HEK293 (cell line): ENCODE measurements around the gene MVB12A.

Experiments
- CTCF ChIA-PET: fragments of 350-600 bp; formaldehyde crosslinking; extraction: SDS; loops from one replicate; lab custom pipeline; 2021; ENCODE audit warnings: antibody characterized with exemption; lab: Yijun Ruan, JAX
- POLR2A ChIA-PET: fragments of 300-600 bp; formaldehyde crosslinking; extraction: SDS; loops from one replicate; lab custom pipeline; 2020; ENCODE audit warnings: antibody characterized with exemption, inconsistent platforms; lab: Yijun Ruan, JAX
- H3K27ac ChIP-seq: fragments of 200-500 bp; sonication (Bioruptor generic); 2 replicates; pipeline ENCODE4 v1.5.1; 2014; ENCODE audit warnings: low read depth, low read length, control low read depth, inconsistent platforms; ENCODE audit errors: extremely low read depth
- H3K36me3 ChIP-seq, 2 experiments: fragments of 200-500 bp in 1 of 2; sonication (Bioruptor generic) in 1 of 2; 1 replicate in 1 of 2; 2 replicates in 1 of 2; pipeline ENCODE4 v1.5.1; 2014 to 2017; ENCODE audit warnings: inconsistent platforms in 2 of 2, low read length in 2 of 2; ENCODE audit not compliant: control insufficient read depth in 2 of 2, insufficient read depth in 1 of 2
- H3K4me1 ChIP-seq: fragments of 200-500 bp; sonication (Bioruptor generic); 2 replicates; pipeline ENCODE4 v1.5.1; 2014; ENCODE audit warnings: mild to moderate bottlenecking, low read length, inconsistent platforms; ENCODE audit not compliant: control insufficient read depth, insufficient read depth
- H3K4me3 ChIP-seq: 2 replicates; pipeline ENCODE4 v1.5.1; 2011; ENCODE audit warnings: low read depth, mild to moderate bottlenecking, control low read depth, low read length, moderate library complexity
- H3K9me3 ChIP-seq: fragments of 200-500 bp; sonication (Bioruptor generic); 2 replicates; pipeline ENCODE4 v1.5.1; 2014; ENCODE audit warnings: low read depth, low read length, inconsistent platforms; ENCODE audit not compliant: control insufficient read depth, insufficient read depth
- BCL6B ChIP-seq: fragments of 450-650 bp; formaldehyde crosslinking; IDR thresholded peaks from 2 replicates; pipeline ENCODE4 v1.5.1; 2017; ENCODE audit warnings: missing biosample characterization, missing genetic modification characterization
- HOXA7 ChIP-seq: sonication (generic); formaldehyde crosslinking; IDR thresholded peaks from 2 replicates; pipeline ENCODE4 v1.8.1; 2022; ENCODE audit warnings: missing genetic modification reagents, borderline replicate concordance
- KLF9 ChIP-seq: fragments of 450-650 bp; formaldehyde crosslinking; IDR thresholded peaks from 2 replicates; pipeline ENCODE4 v1.5.1; 2016; ENCODE audit warnings: missing biosample characterization, missing genetic modification characterization, low read depth
- PRDM1 ChIP-seq: fragments of 450-650 bp; formaldehyde crosslinking; IDR thresholded peaks from 2 replicates; pipeline ENCODE4; 2016; ENCODE audit warnings: missing biosample characterization, missing genetic modification characterization
- SCRT2 ChIP-seq: fragments of 450-650 bp; formaldehyde crosslinking; IDR thresholded peaks from 2 replicates; pipeline ENCODE4 v1.5.1; 2016; ENCODE audit warnings: missing biosample characterization, missing genetic modification characterization
- SP2 ChIP-seq: fragments of 450-650 bp; formaldehyde crosslinking; IDR thresholded peaks from 2 replicates; pipeline ENCODE4 v1.5.1; 2016; ENCODE audit warnings: missing biosample characterization, missing genetic modification characterization
- TCF7L2 ChIP-seq: IDR thresholded peaks from 2 replicates; pipeline ENCODE4 v1.6.1; 2011; ENCODE audit warnings: low read depth, mild to moderate bottlenecking, inconsistent platforms, low read length, moderate library complexity, borderline replicate concordance
- TRIM28 ChIP-seq: IDR thresholded peaks from 2 replicates; pipeline ENCODE4 v1.6.1; 2011; ENCODE audit warnings: low read length, control low read depth, borderline replicate concordance
- TSHZ1 ChIP-seq: fragments of 450-650 bp; formaldehyde crosslinking; IDR thresholded peaks from 2 replicates; pipeline ENCODE4 v1.5.1; 2016; ENCODE audit warnings: missing biosample characterization, missing genetic modification characterization, borderline replicate concordance
- ZFP37 ChIP-seq: fragments of 450-650 bp; formaldehyde crosslinking; IDR thresholded peaks from 2 replicates; pipeline ENCODE4 v1.5.1; 2016; ENCODE audit warnings: missing biosample characterization, missing genetic modification characterization
- ZIC2 ChIP-seq: fragments of 450-650 bp; formaldehyde crosslinking; IDR thresholded peaks from 2 replicates; pipeline ENCODE4 v1.5.1; 2016; ENCODE audit warnings: missing biosample characterization, missing genetic modification characterization
- ZNF121 ChIP-seq: fragments of 450-650 bp; formaldehyde crosslinking; IDR thresholded peaks from 2 replicates; pipeline ENCODE4 v1.5.1; 2016; ENCODE audit warnings: missing biosample characterization, missing genetic modification characterization
- ZNF2 ChIP-seq: fragments of 450-650 bp; formaldehyde crosslinking; IDR thresholded peaks from 2 replicates; pipeline ENCODE4 v1.5.1; 2016; ENCODE audit warnings: missing biosample characterization, missing genetic modification characterization
- ZNF266 ChIP-seq: fragments of 450-650 bp; formaldehyde crosslinking; IDR thresholded peaks from 2 replicates; pipeline ENCODE4 v1.5.1; 2016; ENCODE audit warnings: missing biosample characterization, missing genetic modification characterization, low read depth
- ZNF324 ChIP-seq: fragments of 450-650 bp; formaldehyde crosslinking; IDR thresholded peaks from 2 replicates; pipeline ENCODE4 v1.5.1; 2016; ENCODE audit warnings: missing biosample characterization, missing genetic modification characterization
- ZNF37A ChIP-seq: fragments of 450-650 bp; IDR thresholded peaks from 2 replicates; pipeline ENCODE4 v1.5.1; 2018; ENCODE audit warnings: missing biosample characterization, missing genetic modification characterization
- ZNF488 ChIP-seq: fragments of 450-650 bp; formaldehyde crosslinking; IDR thresholded peaks from 2 replicates; pipeline ENCODE4 v1.5.1; 2016; ENCODE audit warnings: missing biosample characterization, missing genetic modification characterization
- ZNF560 ChIP-seq: fragments of 450-650 bp; formaldehyde crosslinking; IDR thresholded peaks from 2 replicates; pipeline ENCODE4 v1.5.1; 2017; ENCODE audit warnings: missing biosample characterization, missing genetic modification characterization, borderline replicate concordance
- ZNF624 ChIP-seq: fragments of 450-650 bp; formaldehyde crosslinking; IDR thresholded peaks from 2 replicates; pipeline ENCODE4 v1.5.1; 2017; ENCODE audit warnings: missing biosample characterization, missing genetic modification characterization
- ZNF677 ChIP-seq: fragments of 450-650 bp; IDR thresholded peaks from 2 replicates; pipeline ENCODE4 v1.5.0; 2018; ENCODE audit warnings: missing biosample characterization, mild to moderate bottlenecking, missing genetic modification characterization, moderate library complexity
- ZNF692 ChIP-seq: fragments of 450-650 bp; formaldehyde crosslinking; IDR thresholded peaks from 2 replicates; pipeline ENCODE4 v1.5.1; 2016; ENCODE audit warnings: missing biosample characterization, missing genetic modification characterization
- ZNF76 ChIP-seq: fragments of 450-650 bp; formaldehyde crosslinking; IDR thresholded peaks from 2 replicates; pipeline ENCODE4; 2016; ENCODE audit warnings: low read depth, missing biosample characterization, missing genetic modification characterization, borderline replicate concordance
- ZNF792 ChIP-seq: fragments of 450-650 bp; formaldehyde crosslinking; IDR thresholded peaks from 2 replicates; pipeline ENCODE4 v1.5.1; 2016; ENCODE audit warnings: missing biosample characterization, missing genetic modification characterization
- ZSCAN23 ChIP-seq: fragments of 450-650 bp; formaldehyde crosslinking; IDR thresholded peaks from 2 replicates; pipeline ENCODE4 v1.5.1; 2016; ENCODE audit warnings: missing biosample characterization, missing genetic modification characterization
- ZSCAN4 ChIP-seq: fragments of 450-650 bp; formaldehyde crosslinking; IDR thresholded peaks from 2 replicates; pipeline ENCODE4 v1.5.1; 2017; ENCODE audit warnings: missing biosample characterization, missing genetic modification characterization
- ZXDB ChIP-seq: fragments of 450-650 bp; formaldehyde crosslinking; IDR thresholded peaks from 2 replicates; pipeline ENCODE4 v1.5.1; 2016; ENCODE audit warnings: missing biosample characterization, missing genetic modification characterization

Gene MVB12A

GRCh38 chr19:17423429-17424208 is 3.8 kb downstream of the MVB12A start (continued):
- TF ChIP-seq ZNF2 (tag by site-specific recombination) (no peak), SP2 (peak; percentile 42; the same call in 1 of the 2 replicates)

- Histone ChIP-seq H3K9me3 (no peaks in the 10 kb centered on the region), H3K27ac (no peak overlapping the region), H3K4me3 (no peak overlapping the region), H3K4me1 (peaks cover 2% of the 10 kb centered on the region; the same call in 1 of the 2 replicates), H3K36me3 (peaks cover 4 to 6% of the 10 kb centered on the region in 2 experiments; a peak in 2 of 3 replicates)
- CTCF ChIA-PET: interaction anchor here (0.6 to 1.0 kb wide), 8 partner anchors 9 to 454 kb away, joined by 3 to 6 read pairs (median 3); partner anchors contain the start of genes BST2 and OCEL1
- POLR2A ChIA-PET: interaction anchor here (0.5 to 0.7 kb wide), 5 partner anchors 10 to 930 kb away, joined by 3 to 5 read pairs (median 4); no protein-coding TSS in a partner anchor
- no peak for TF ChIP-seq ZNF677 (tag by site-specific recombination)
- no peak for TF ChIP-seq ZNF624 (tag by site-specific recombination)
- TF ChIP-seq ZXDB (tag by site-specific recombination): peak; percentile 84
- peak; percentile 64 for TF ChIP-seq ZIC2 (tag by site-specific recombination)
- TF ChIP-seq KLF9 (tag by site-specific recombination): peak; percentile 90
- TF ChIP-seq ZNF324 (tag by site-specific recombination): no peak
- TF ChIP-seq ZFP37 (tag by site-specific recombination): no peak
- TF ChIP-seq ZSCAN23 (tag by site-specific recombination): no peak
- no peak for TF ChIP-seq HOXA7
- TF ChIP-seq ZSCAN4 (tag by site-specific recombination): no peak
- TF ChIP-seq TRIM28: no peak
- no peak for TF ChIP-seq ZNF266 (tag by site-specific recombination)
- no peak for TF ChIP-seq ZNF488 (tag by site-specific recombination)
- TF ChIP-seq BCL6B (tag by site-specific recombination): no peak
- 0 out of 2 replicates have a peak, but pooled peaks have one; percentile 8 for TF ChIP-seq PRDM1 (tag by site-specific recombination)
- no peak for TF ChIP-seq ZNF37A (tag by site-specific recombination)
- no peak for TF ChIP-seq TCF7L2
- peak; percentile 87 for TF ChIP-seq SCRT2
- peak; percentile 72; the same call in 1 of the 2 replicates for TF ChIP-seq ZNF76 (tag by site-specific recombination)
- no peak for TF ChIP-seq TSHZ1
- TF ChIP-seq ZNF692 (tag by site-specific recombination): peak; percentile 63
- TF ChIP-seq ZNF792 (tag by site-specific recombination): no peak
- no peak for TF ChIP-seq ZNF121
- TF ChIP-seq ZNF560: no peak
These were observed 5.0 kb downstream of the MVB12A start for GRCh38 chr19:17424743-17425365.
